Trophoblast cell (in vitro differentiated cells and primary cell): ENCODE measurements around the gene NTMT2.
A peak's percentile ranks its signal among the peaks of the same experiment; 100 is the strongest.
"Not testable (repeated sequence)": the region's sequence is repeated elsewhere in the genome, so short reads cannot be mapped to it uniquely, and the experiment has no call there.

Experiments used
- DNase-seq, 2 donors: peaks; one replicate each; pipeline ENCODE4 v3.0.0-alpha.2; 2016
- H2AFZ ChIP-seq: 2 replicates; pipeline ENCODE4 v1.6.1; 2013; ENCODE audit warnings: low read length, moderate library complexity, mild to moderate bottlenecking; ENCODE audit not compliant: insufficient read depth, poor library complexity
- H2AK5ac ChIP-seq: 2 replicates; pipeline ENCODE4 v1.6.1; 2013; ENCODE audit warnings: mild to moderate bottlenecking, low read length
- H2BK120ac ChIP-seq: 2 replicates; pipeline ENCODE4 v1.6.1; 2013; ENCODE audit warnings: low read length, mild to moderate bottlenecking, moderate library complexity; ENCODE audit not compliant: insufficient read depth, poor library complexity
- H2BK12ac ChIP-seq: 2 replicates; pipeline ENCODE4 v1.6.1; 2013; ENCODE audit warnings: mild to moderate bottlenecking, low read length, moderate library complexity
- H2BK5ac ChIP-seq: 2 replicates; pipeline ENCODE4 v1.6.1; 2013; ENCODE audit warnings: low read length, low read depth, moderate library complexity, mild to moderate bottlenecking; ENCODE audit not compliant: poor library complexity
- H3K14ac ChIP-seq: 2 replicates; pipeline ENCODE4 v1.6.1; 2013; ENCODE audit warnings: mild to moderate bottlenecking, low read length
- H3K18ac ChIP-seq: 2 replicates; pipeline ENCODE4 v1.6.1; 2013; ENCODE audit warnings: mild to moderate bottlenecking, low read length
- H3K23ac ChIP-seq: 2 replicates; pipeline ENCODE4 v1.6.1; 2013; ENCODE audit warnings: low read length
- H3K27ac ChIP-seq: 2 replicates; pipeline ENCODE4 v1.5.1; 2013; ENCODE audit warnings: low read depth, mild to moderate bottlenecking, inconsistent platforms, low read length, moderate library complexity
- H3K27me3 ChIP-seq: 2 replicates; pipeline ENCODE4 v1.6.1; 2013; ENCODE audit warnings: inconsistent platforms, mild to moderate bottlenecking, low read length, moderate library complexity; ENCODE audit not compliant: insufficient read depth
- H3K36me3 ChIP-seq, 2 experiments: 1 replicate in 1 of 2; 2 replicates in 1 of 2; pipeline ENCODE4 v1.6.1; 2013; ENCODE audit warnings: low read length in 2 of 2, mild to moderate bottlenecking in 2 of 2, moderate library complexity in 1 of 2; ENCODE audit not compliant: insufficient read depth in 2 of 2, control insufficient read depth in 1 of 2
- H3K4ac ChIP-seq: 2 replicates; pipeline ENCODE4 v1.6.1; 2013; ENCODE audit warnings: low read depth, mild to moderate bottlenecking, low read length, moderate library complexity
- H3K4me1 ChIP-seq, 2 experiments: 1 replicate in 1 of 2; 2 replicates in 1 of 2; pipeline ENCODE4 v1.6.1; 2013; ENCODE audit warnings: low read length in 2 of 2, mild to moderate bottlenecking in 2 of 2, moderate library complexity in 1 of 2; ENCODE audit not compliant: insufficient read depth in 2 of 2, control insufficient read depth in 1 of 2
- H3K4me2 ChIP-seq: 2 replicates; pipeline ENCODE4 v1.6.1; 2013; ENCODE audit warnings: inconsistent platforms, mild to moderate bottlenecking, low read length, moderate library complexity
- H3K4me3 ChIP-seq: 2 replicates; pipeline ENCODE4 v1.5.1; 2013; ENCODE audit warnings: mild to moderate bottlenecking, low read depth, low read length, inconsistent platforms
- H3K79me1 ChIP-seq: one replicate; pipeline ENCODE4 v1.6.1; 2013; ENCODE audit warnings: low read length
- H3K79me2 ChIP-seq: 2 replicates; pipeline ENCODE4 v1.6.1; 2013; ENCODE audit warnings: low read length, mild to moderate bottlenecking; ENCODE audit not compliant: control insufficient read depth, insufficient read depth, poor library complexity
- H3K9ac ChIP-seq: 2 replicates; pipeline ENCODE4 v1.6.1; 2013; ENCODE audit warnings: mild to moderate bottlenecking, low read length
- H3K9me3 ChIP-seq: 2 replicates; pipeline ENCODE4 v1.6.1; 2013; ENCODE audit warnings: low read depth, mild to moderate bottlenecking, control low read depth, inconsistent platforms, low read length; ENCODE audit not compliant: insufficient read depth
- H4K12ac ChIP-seq: 2 replicates; pipeline ENCODE4 v1.6.1; 2013; ENCODE audit warnings: low read depth, mild to moderate bottlenecking, low read length, moderate library complexity
- H4K8ac ChIP-seq: 2 replicates; pipeline ENCODE4 v1.6.1; 2013; ENCODE audit warnings: low read depth, mild to moderate bottlenecking, low read length, moderate library complexity
- H4K91ac ChIP-seq: one replicate; pipeline ENCODE4 v1.6.1; 2013; ENCODE audit warnings: low read depth, mild to moderate bottlenecking, low read length, moderate library complexity
- WGBS: extraction: QIAGEN DNeasy Blood & Tissue Kit; methylation state at CpG from one replicate; pipeline ENCODE4 v1.1.7; 2013; ENCODE audit warnings: missing lambda C conversion rate; ENCODE audit not compliant: insufficient read length, insufficient coverage; ENCODE audit errors: extremely low coverage; 5-methylcytosine and 5-hydroxymethylcytosine counted together

The NTMT2 gene

GRCh38 chr1:170113140-170113539 is 32.6 kb upstream of the NTMT2 start:
- not testable (repeated sequence) for H3K4me2 ChIP-seq, H3K18ac ChIP-seq, H2AFZ ChIP-seq, H2AK5ac ChIP-seq, H3K27me3 ChIP-seq, H4K12ac ChIP-seq, H3K9me3 ChIP-seq, H2BK120ac ChIP-seq, H3K4ac ChIP-seq, H3K79me1 ChIP-seq, H4K91ac ChIP-seq, H2BK12ac ChIP-seq, H3K79me2 ChIP-seq, H3K36me3 ChIP-seq, H3K4me1 ChIP-seq, H2BK5ac ChIP-seq, H3K23ac ChIP-seq, H3K9ac ChIP-seq, H3K4me3 ChIP-seq, H3K27ac ChIP-seq, H4K8ac ChIP-seq, H3K14ac ChIP-seq, DNase-seq
- WGBS: no CpG with 5 or more reads among the region's 8 CpGs

GRCh38 chr1:170114906-170115305 is 30.9 kb upstream of the NTMT2 start:
- H3K4me1 ChIP-seq: no peaks in the 10 kb centered on the region
- H4K12ac ChIP-seq: no peak overlapping the region
- H3K79me1 ChIP-seq: no peaks in the 10 kb centered on the region
- no peak overlapping the region for H2BK120ac ChIP-seq
- no peaks in the 10 kb centered on the region for H3K9me3 ChIP-seq
- H2AFZ ChIP-seq: no peak overlapping the region
- no peak overlapping the region for H3K4ac ChIP-seq
- no peak overlapping the region for H2AK5ac ChIP-seq
- H3K4me3 ChIP-seq: no peak overlapping the region
- no CpG with 5 or more reads among the region's 2 CpGs for WGBS
- H3K27ac ChIP-seq: no peak overlapping the region
- DNase-seq: peak in 1 of 2 donors; percentile 28
- no peak overlapping the region for H2BK5ac ChIP-seq
- H3K36me3 ChIP-seq: no peaks in the 10 kb centered on the region
- no peak overlapping the region for H3K4me2 ChIP-seq
- no peak overlapping the region for H3K23ac ChIP-seq
- no peak overlapping the region for H3K14ac ChIP-seq
- no peak overlapping the region for H3K18ac ChIP-seq
- no peaks in the 10 kb centered on the region for H3K27me3 ChIP-seq
- H4K8ac ChIP-seq: no peak overlapping the region
- no peaks in the 10 kb centered on the region for H3K79me2 ChIP-seq
- H2BK12ac ChIP-seq: no peak overlapping the region
- H3K9ac ChIP-seq: no peak overlapping the region
- no peak overlapping the region for H4K91ac ChIP-seq

GRCh38 chr1:170122366-170122765 is 23.4 kb upstream of the NTMT2 start:
- no peak overlapping the region for H2AFZ ChIP-seq
- no peak overlapping the region for H3K18ac ChIP-seq
- H3K23ac ChIP-seq: no peak overlapping the region
- no peaks in the 10 kb centered on the region for H3K27me3 ChIP-seq
- H3K36me3 ChIP-seq: no peaks in the 10 kb centered on the region
- no peaks in the 10 kb centered on the region for H3K4me1 ChIP-seq
- H3K9ac ChIP-seq: no peak overlapping the region
- H3K4ac ChIP-seq: no peak overlapping the region
- no peak overlapping the region for H2BK12ac ChIP-seq
- no peak overlapping the region for H3K4me2 ChIP-seq
- no peak overlapping the region for H4K8ac ChIP-seq
- DNase-seq: no peak
- no peak overlapping the region for H2BK120ac ChIP-seq
- no peak overlapping the region for H3K4me3 ChIP-seq
- H4K12ac ChIP-seq: no peak overlapping the region
- no peak overlapping the region for H2BK5ac ChIP-seq
- H3K79me1 ChIP-seq: no peaks in the 10 kb centered on the region
- no peak overlapping the region for H3K14ac ChIP-seq
- H3K27ac ChIP-seq: no peak overlapping the region
- no peaks in the 10 kb centered on the region for H3K9me3 ChIP-seq
- H3K79me2 ChIP-seq: no peaks in the 10 kb centered on the region
- no peak overlapping the region for H4K91ac ChIP-seq
- no peak overlapping the region for H2AK5ac ChIP-seq
- WGBS: no CpG with 5 or more reads among the region's 6 CpGs

GRCh38 chr1:170125269-170125668 is 20.5 kb upstream of the NTMT2 start:
- Histone ChIP-seq H2BK12ac (no peak overlapping the region), H3K4me3 (no peak overlapping the region)

More at GRCh38 chr1:170125269-170125668, 20.5 kb upstream of the NTMT2 start:
- H3K9me3 ChIP-seq: no peaks in the 10 kb centered on the region
- no peak overlapping the region for H3K4me2 ChIP-seq
- no peak overlapping the region for H3K4ac ChIP-seq
- H2AK5ac ChIP-seq: no peak overlapping the region
- H4K8ac ChIP-seq: no peak overlapping the region
- H3K36me3 ChIP-seq: no peaks in the 10 kb centered on the region
- H3K23ac ChIP-seq: no peak overlapping the region
- no peak overlapping the region for H4K12ac ChIP-seq
- no peak overlapping the region for H3K14ac ChIP-seq
- no peak overlapping the region for H4K91ac ChIP-seq
- DNase-seq: no peak
- no peaks in the 10 kb centered on the region for H3K27me3 ChIP-seq
- H3K27ac ChIP-seq: no peak overlapping the region
- H3K79me1 ChIP-seq: no peaks in the 10 kb centered on the region
- no peak overlapping the region for H2AFZ ChIP-seq
- H3K18ac ChIP-seq: no peak overlapping the region
- H3K9ac ChIP-seq: no peak overlapping the region
- no peak overlapping the region for H2BK120ac ChIP-seq
- H3K4me1 ChIP-seq: no peaks in the 10 kb centered on the region
- H3K79me2 ChIP-seq: no peaks in the 10 kb centered on the region
- no peak overlapping the region for H2BK5ac ChIP-seq
